ENCODE measurements around the gene RTCA. TPM values are rescaled to one million over a fixed set of nuclear protein-coding genes. Genes with fewer than 3 reads are reported as not detected.

The RTCA gene
- total RNA-seq, 4 donors from 2014 or later: 27.9 to 33.5 (median 30.7) TPM

- TF ChIP-seq CTCF (IDR thresholded peaks at IDR 0.05; ENCODE audit: low read depth): no peak
Observed at GRCh38 chr1:100231721-100232120, 34.3 kb upstream of the RTCA start.

GRCh38 chr1:100232156-100232555 is 33.9 kb upstream of the RTCA start:
- TF ChIP-seq CTCF (IDR thresholded peaks at IDR 0.05; ENCODE audit: low read depth): no peak

- no peak for TF ChIP-seq CTCF (IDR thresholded peaks at IDR 0.05; ENCODE audit: low read depth)
Observed at GRCh38 chr1:100234432-100234831, 31.6 kb upstream of the RTCA start.

- no peak for TF ChIP-seq CTCF (IDR thresholded peaks at IDR 0.05; ENCODE audit: low read depth)
Observed at GRCh38 chr1:100237091-100237490, 28.9 kb upstream of the RTCA start.

GRCh38 chr1:100239961-100240360 is 26.1 kb upstream of the RTCA start:
- no peak for TF ChIP-seq CTCF (IDR thresholded peaks at IDR 0.05; ENCODE audit: low read depth)

GRCh38 chr1:100240631-100241030 is 25.4 kb upstream of the RTCA start:
- TF ChIP-seq CTCF (IDR thresholded peaks at IDR 0.05; ENCODE audit: low read depth): no peak

GRCh38 chr1:100246738-100247137 is 19.3 kb upstream of the RTCA start:
- no peak for TF ChIP-seq CTCF (IDR thresholded peaks at IDR 0.05; ENCODE audit: low read depth)

All from subcutaneous adipose tissue (tissue), 4 donors.